GM10266 (cell line): ENCODE results near the gene PTPA.
A peak's percentile ranks its signal among the peaks of the same experiment; 100 is the strongest.

Experiments
- DNase-seq: peaks from one replicate; pipeline ENCODE4 v3.0.0; 2012; ENCODE audit errors: extremely low spot score
- TF ChIP-seq, protein P1 (sequence below): IDR thresholded peaks from 2 replicates; pipeline ENCODE4 v1.5.1; 2012; ENCODE audit warnings: mild to moderate bottlenecking, low read depth; ENCODE audit not compliant: control insufficient read depth, insufficient read depth; ENCODE audit errors: missing control alignments

The PTPA gene

DNA sequence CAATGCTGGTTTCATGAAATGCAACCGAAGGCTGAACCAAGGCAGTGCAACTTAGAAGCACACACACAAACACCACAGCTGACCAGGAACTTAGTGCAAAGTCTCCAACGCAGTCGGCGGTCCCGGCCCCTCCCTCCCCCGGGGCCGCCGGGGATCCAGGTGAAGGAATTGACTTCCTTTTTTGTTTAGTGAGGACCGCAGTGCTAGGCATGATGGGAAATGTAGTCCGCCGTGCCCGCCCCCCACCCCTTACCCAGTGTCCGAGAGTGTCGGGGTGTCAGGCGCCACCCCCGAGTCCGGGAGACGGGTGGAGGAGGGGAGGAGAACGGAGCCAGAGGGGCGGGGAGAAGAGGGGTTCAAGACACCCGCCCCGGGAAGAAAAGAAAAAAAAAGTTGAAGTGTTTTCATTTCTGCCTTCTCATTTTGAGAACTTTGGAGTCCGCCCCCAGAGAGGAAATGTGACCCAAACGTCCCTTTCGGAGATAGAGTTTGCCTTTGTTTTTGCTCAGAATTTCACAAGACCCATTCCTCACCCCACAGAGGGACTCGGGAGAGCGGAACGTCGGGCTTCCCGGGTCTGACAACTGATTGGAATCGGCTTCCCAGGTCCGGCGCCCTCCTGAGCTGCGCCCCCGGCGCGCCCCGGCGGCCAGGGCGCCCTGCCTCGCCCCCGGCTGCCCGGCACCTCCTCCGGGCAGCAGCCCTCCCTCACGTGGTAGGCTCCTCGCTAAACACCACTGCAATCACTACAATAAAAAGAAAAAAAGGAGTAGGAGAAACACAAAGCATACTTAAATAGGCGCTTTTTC lies 64.8 kb downstream of the PTPA start:
- TF ChIP-seq, protein P1, sequence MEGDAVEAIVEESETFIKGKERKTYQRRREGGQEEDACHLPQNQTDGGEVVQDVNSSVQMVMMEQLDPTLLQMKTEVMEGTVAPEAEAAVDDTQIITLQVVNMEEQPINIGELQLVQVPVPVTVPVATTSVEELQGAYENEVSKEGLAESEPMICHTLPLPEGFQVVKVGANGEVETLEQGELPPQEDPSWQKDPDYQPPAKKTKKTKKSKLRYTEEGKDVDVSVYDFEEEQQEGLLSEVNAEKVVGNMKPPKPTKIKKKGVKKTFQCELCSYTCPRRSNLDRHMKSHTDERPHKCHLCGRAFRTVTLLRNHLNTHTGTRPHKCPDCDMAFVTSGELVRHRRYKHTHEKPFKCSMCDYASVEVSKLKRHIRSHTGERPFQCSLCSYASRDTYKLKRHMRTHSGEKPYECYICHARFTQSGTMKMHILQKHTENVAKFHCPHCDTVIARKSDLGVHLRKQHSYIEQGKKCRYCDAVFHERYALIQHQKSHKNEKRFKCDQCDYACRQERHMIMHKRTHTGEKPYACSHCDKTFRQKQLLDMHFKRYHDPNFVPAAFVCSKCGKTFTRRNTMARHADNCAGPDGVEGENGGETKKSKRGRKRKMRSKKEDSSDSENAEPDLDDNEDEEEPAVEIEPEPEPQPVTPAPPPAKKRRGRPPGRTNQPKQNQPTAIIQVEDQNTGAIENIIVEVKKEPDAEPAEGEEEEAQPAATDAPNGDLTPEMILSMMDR, result no peak

DNA sequence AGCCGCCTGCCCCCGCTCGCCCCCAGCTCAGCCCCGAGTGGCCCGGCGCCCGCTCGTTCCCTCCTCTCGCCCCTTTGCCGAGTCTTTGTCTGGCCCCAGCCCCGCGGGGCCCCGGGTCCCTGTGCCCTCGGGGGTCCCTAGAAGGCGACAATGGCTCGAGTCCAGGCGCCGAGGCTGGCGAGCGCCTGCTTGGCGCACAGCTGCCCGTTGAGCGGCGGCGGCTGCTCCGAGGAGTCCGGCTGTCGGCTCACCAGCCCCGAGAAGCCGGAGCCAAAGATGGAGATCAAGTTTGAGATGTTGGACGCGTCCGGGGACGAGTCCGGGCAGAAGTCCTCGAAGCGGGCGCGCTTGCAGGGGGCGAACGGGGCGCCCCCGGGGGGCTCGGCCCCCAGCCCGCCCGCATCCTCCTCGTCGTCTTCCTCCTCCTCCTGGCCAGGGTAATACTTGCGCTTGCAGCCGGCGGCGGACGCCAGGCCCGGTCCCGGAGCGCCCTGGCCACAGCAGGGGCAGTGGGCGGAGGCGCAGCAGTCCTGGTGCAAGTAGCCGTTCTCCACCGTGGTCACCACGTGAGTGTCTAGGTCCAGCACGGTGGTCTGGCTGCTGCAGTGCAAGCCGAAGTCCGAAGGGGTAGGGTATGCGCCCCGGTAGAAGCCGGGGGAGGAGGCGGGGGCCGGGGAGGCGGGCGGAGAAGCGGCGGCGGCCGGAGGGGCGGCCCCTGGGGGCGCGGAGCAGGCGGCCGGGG lies 65.7 kb downstream of the PTPA start:
- peak; percentile 52 for DNase-seq
- TF ChIP-seq, protein P1, result no peak

More for the DNA sequence above, 64.8 kb downstream of the PTPA start:
- DNase-seq, result peak; percentile 87

DNA sequence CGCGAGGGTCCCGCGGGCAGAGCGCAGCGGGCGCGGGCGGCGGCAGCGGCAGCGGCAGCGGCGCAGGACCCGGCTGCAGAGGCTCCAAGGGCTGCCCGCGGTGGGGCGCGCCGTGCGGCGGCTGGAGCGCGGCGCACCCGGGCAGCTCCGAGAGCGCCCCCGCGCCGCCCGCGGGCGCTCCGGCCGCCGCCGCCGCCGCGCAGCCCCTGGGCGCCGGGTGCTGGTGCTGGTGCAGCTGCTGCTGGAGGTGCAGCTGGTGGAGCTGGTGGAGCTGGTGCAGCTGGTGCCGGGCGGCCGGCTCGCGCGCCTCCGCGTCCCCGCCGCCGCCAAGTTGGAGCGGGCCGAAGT lies 66.2 kb downstream of the PTPA start:
- TF ChIP-seq, protein P1, result peak; percentile 19
- DNase-seq, result peak; percentile 75

DNA sequence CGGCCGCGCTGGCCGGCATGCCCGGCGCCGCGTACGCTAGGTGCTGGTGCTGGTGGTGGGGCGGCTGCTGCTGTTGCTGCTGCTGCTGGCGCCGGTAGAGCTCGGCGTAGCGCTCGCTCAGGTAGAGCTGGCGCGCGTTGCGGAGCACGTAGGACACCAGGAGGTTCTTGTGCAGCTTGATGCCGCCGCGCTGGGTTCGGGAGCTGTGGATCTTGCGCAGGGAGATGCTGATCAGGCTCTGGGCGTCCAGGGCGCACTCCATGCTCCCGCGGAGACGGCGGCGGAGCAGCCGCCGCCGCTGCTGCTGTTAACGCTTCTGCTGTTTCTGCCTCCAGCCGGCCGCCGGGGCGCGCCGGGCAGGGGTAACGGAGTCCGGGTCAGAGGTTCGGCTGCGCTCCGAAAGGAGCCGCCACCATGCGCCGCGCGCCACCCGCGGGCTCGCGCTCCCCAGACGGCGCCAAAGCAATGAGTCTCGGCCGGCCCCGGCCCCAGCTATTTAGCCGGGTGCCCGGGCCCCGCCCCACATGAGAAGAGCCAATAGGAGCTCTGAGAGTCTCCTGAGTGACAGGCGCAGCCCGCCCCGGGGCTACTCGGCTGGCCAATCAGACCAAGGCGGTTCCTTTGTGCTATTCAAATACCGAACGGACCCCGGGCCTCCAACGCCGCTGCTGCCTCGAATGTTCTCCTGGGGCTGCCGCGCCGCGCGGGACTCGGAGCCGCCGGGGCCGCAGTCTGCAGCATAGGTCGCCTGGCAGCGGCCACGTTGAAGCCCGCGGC lies 66.8 kb downstream of the PTPA start, which contains the start of gene IER5L:
IER5L (minus strand) TSS at position 471 of the 777 bp plus-strand sequence; CDS start at position 262, 209 bp downstream.
- TF ChIP-seq, protein P1, result no peak
- peak; percentile 100 for DNase-seq

DNA sequence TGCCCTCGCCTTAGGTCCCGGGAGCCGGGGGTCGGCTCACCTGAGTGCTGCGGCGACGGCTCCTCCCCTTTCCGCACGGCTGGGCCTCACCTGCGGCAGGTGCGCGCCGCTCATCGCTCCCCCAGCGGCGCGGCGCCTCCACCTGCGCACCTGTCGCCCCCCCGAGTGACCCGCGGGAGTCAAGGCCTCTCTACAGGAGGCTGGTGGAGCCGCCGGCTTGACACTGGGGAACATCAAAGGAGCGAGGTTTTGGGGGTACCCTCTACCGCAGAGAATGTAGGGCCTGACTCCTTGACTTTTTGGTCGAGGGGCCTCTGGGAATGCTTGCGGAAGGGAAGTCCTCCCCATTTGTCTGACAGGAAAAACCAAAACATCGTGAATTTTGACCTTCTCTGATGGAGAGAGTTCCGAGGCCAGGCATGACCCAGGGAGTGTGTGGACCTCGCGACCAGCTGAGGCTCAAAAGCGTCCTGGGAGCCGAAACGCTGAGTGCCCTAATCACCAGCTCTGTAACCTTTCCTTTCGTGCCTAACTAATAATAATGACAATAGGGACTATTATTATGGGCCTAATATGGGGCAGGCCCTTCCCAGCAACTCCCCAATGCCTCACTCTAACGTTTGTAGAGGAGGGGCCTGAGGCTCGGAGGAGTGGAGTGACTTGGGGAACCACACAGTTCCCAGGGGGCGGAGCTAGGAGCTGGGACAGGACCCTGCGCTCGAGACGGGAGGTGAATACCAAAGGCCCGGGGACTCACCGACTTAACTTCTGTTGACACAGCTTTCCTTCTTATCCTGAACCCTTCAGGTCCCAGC lies 67.6 kb downstream of the PTPA start:
- DNase-seq, result no peak
- TF ChIP-seq, protein P1, result no peak

DNA sequence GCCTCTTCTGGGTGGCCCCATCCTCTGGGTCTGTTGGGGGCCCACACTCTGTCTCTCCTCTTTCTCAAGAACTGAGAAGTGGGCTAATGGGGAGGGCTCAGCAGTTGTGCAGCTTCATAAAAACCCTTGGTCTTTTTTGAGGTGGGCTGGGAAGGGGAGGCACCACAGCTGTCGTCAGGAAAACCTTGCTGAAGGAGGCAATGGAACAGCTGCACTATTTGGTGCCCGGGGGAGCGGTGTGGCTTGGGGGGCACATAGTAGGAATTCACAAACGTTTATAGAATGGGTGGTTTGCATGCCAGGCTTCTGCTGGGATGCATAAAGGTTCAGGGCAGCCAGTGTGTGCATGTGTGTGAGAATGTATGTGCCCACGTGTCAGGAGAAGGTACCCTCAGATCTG lies 70.0 kb downstream of the PTPA start:
- DNase-seq, result no peak
- TF ChIP-seq, protein P1, result no peak
